ENCODE data around the gene NAA38. TPM values are rescaled to one million over a fixed set of nuclear protein-coding genes. Genes with fewer than 3 reads are reported as not detected.
A peak's percentile ranks its signal among the peaks of the same experiment; 100 is the strongest.

NAA38 gene
- total RNA-seq, 2 experiments from 2014 or later: 15.4 to 16.3 TPM

DNA sequence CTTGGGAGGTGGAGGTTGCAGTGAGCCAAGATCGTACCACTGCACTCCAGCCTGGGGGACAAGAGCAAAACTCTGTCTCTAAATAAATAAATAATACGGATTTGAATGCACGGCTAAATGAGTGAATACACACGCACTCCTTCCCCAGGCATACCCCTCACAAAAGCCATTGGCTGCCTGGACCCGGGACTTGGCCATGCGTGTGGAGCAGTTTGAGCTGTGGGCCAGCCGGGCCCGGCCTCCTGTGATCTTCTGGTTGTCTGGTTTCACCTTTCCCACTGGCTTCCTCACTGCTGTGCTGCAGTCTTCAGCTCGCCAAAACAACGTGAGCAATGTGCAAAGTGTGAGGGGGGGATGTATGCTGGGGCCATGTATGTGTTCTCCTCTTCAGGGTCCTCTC lies 24.9 kb downstream of the NAA38 start:
- CTCF ChIA-PET: interaction anchor here (0.6 to 2.9 kb wide), 7 partner anchors 10 to 115 kb away, joined by 3 to 20 read pairs (median 5); no protein-coding TSS in a partner anchor
- ATAC-seq (ENCODE audit: poor library complexity) (no peak), DNase-seq (peak in 1 of 14 experiments; percentile 25)
- TF ChIP-seq, protein P1, sequence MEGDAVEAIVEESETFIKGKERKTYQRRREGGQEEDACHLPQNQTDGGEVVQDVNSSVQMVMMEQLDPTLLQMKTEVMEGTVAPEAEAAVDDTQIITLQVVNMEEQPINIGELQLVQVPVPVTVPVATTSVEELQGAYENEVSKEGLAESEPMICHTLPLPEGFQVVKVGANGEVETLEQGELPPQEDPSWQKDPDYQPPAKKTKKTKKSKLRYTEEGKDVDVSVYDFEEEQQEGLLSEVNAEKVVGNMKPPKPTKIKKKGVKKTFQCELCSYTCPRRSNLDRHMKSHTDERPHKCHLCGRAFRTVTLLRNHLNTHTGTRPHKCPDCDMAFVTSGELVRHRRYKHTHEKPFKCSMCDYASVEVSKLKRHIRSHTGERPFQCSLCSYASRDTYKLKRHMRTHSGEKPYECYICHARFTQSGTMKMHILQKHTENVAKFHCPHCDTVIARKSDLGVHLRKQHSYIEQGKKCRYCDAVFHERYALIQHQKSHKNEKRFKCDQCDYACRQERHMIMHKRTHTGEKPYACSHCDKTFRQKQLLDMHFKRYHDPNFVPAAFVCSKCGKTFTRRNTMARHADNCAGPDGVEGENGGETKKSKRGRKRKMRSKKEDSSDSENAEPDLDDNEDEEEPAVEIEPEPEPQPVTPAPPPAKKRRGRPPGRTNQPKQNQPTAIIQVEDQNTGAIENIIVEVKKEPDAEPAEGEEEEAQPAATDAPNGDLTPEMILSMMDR (IDR thresholded peaks at IDR 0.05): no peak
- Histone ChIP-seq H3K4me1 (ENCODE audit: insufficient read depth, low read length) (peaks cover 37% of the 10 kb centered on the region), H3K36me3 (ENCODE audit: insufficient read depth, low read length) (no peaks in the 10 kb centered on the region), H3K9me3 (ENCODE audit: control insufficient read depth in 1 of 2, insufficient read depth in 1 of 2, low read length in 2 of 2) (no peaks in the 10 kb centered on the region), H3K4me3 (ENCODE audit: low read length) (no peak overlapping the region), H3K27ac (ENCODE audit: low read depth in 1 of 2, low read length in 2 of 2) (no peak overlapping the region), H3K27me3 (ENCODE audit: control insufficient read depth in 1 of 2, insufficient read depth in 2 of 2, low read length in 2 of 2) (no peaks in the 10 kb centered on the region)
- Mint-ChIP-seq H3K36me3 (ENCODE audit: low read depth) (peaks cover 19% of the 10 kb centered on the region), H3K4me1 (ENCODE audit: low read depth) (peaks cover 18% of the 10 kb centered on the region), H3K4me3 (peak overlapping the region; percentile 65), H3K27ac (peak overlapping the region; percentile 50), H3K9me3 (no peaks in the 10 kb centered on the region), H3K27me3 (peaks cover 4% of the 10 kb centered on the region)
- intact Hi-C loops (cut with DNase I, micrococcal nuclease): loop anchor here in 1 of 2 experiments (10.0 kb wide), 1 partner anchor 322 kb away; the partner anchor contains the start of gene PER1
- POLR2A ChIA-PET: interaction anchor here (0.6 to 4.8 kb wide), 3 partner anchors 13 to 456 kb away, joined by 3 to 83 read pairs (median 63); partner anchors contain the start of genes CYB5D1, NAA38 and RANGRF

DNA sequence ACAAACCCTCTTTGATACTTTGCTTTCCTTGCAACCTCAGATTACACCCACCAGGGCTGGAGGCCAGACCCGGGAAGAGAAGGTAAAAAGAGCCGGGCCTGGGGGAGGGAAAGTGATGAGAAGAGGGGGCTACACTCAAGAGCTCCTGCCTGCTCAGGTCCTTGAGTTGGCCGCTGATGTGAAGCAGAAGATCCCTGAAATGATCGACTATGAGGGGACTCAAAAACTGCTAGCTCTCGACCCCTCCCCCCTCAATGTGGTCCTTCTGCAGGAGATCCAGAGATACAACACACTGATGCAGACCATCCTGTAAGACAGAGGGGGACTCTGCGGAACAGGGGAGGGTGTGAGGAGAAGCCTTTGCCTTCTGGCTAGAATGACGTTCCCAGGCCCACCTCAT lies 26.1 kb downstream of the NAA38 start:
- intact Hi-C loops (cut with DNase I, micrococcal nuclease): loop anchor here in 1 of 2 experiments (10.0 kb wide), 1 partner anchor 324 kb away; the partner anchor contains the start of gene PER1
- Histone ChIP-seq H3K4me3 (ENCODE audit: low read length) (no peak overlapping the region), H3K4me1 (ENCODE audit: insufficient read depth, low read length) (peaks cover 25% of the 10 kb centered on the region), H3K27ac (ENCODE audit: low read depth in 1 of 2, low read length in 2 of 2) (no peak overlapping the region), H3K36me3 (ENCODE audit: insufficient read depth, low read length) (no peaks in the 10 kb centered on the region), H3K27me3 (ENCODE audit: control insufficient read depth in 1 of 2, insufficient read depth in 2 of 2, low read length in 2 of 2) (no peaks in the 10 kb centered on the region), H3K9me3 (ENCODE audit: control insufficient read depth in 1 of 2, insufficient read depth in 1 of 2, low read length in 2 of 2) (no peaks in the 10 kb centered on the region)
- DNase-seq (peak in 1 of 14 experiments; percentile 10), ATAC-seq (ENCODE audit: poor library complexity) (no peak)
- Mint-ChIP-seq H3K27ac (no peak overlapping the region), H3K4me1 (ENCODE audit: low read depth) (peaks cover 7% of the 10 kb centered on the region), H3K27me3 (peaks cover 4% of the 10 kb centered on the region), H3K36me3 (ENCODE audit: low read depth) (peaks cover 19% of the 10 kb centered on the region), H3K4me3 (peak overlapping the region; percentile 38), H3K9me3 (no peaks in the 10 kb centered on the region)
- TF ChIP-seq, protein P1 (IDR thresholded peaks at IDR 0.05): no peak
- ChIA-PET POLR2A (no interaction called here), CTCF (no interaction called here)

DNA sequence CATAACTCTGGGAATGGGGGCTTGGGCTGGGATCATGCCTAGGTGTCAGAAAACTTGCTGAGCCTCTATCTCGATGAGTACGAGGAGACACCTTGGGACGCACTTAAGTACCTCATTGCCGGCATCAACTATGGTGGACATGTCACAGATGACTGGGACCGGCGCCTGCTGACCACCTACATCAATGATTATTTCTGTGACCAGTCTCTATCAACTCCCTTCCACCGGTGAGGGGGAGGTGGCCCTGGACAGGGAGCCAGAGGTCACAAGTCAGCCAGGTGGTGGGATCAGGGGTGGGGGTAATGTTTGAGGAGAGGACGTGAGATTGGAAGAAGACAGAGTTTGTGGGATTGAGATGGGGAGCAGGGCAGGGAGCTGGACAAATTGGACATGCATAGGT lies 26.7 kb downstream of the NAA38 start:
- no peak overlapping the region for H3K27ac ChIP-seq (ENCODE audit: low read depth in 1 of 2, low read length in 2 of 2)
- peaks cover 19% of the 10 kb centered on the region for H3K4me1 ChIP-seq (ENCODE audit: insufficient read depth, low read length)
- no peak overlapping the region for H3K4me3 ChIP-seq (ENCODE audit: low read length)
- Mint-ChIP-seq H3K27me3 (peaks cover 4% of the 10 kb centered on the region), H3K9me3 (no peaks in the 10 kb centered on the region), H3K4me1 (ENCODE audit: low read depth) (peaks cover 7% of the 10 kb centered on the region), H3K27ac (no peak overlapping the region), H3K4me3 (peak overlapping the region; percentile 15), H3K36me3 (ENCODE audit: low read depth) (peaks cover 19% of the 10 kb centered on the region)
- no peaks in the 10 kb centered on the region for H3K36me3 ChIP-seq (ENCODE audit: insufficient read depth, low read length)
- TF ChIP-seq, protein P1 (IDR thresholded peaks at IDR 0.05): no peak
- H3K27me3 ChIP-seq (ENCODE audit: control insufficient read depth in 1 of 2, insufficient read depth in 2 of 2, low read length in 2 of 2): no peaks in the 10 kb centered on the region
- POLR2A ChIA-PET: no interaction called here
- H3K9me3 ChIP-seq (ENCODE audit: control insufficient read depth in 1 of 2, insufficient read depth in 1 of 2, low read length in 2 of 2): no peaks in the 10 kb centered on the region
- intact Hi-C loops (cut with DNase I, micrococcal nuclease): loop anchor here in 1 of 2 experiments (10.0 kb wide), 1 partner anchor 324 kb away; the partner anchor contains the start of gene PER1
- ATAC-seq (ENCODE audit: poor library complexity) (no peak), DNase-seq (peak in 1 of 14 experiments; percentile 12)
- CTCF ChIA-PET: no interaction called here

Data from CD4-positive, alpha-beta T cell (primary cell).